ENCODE results near the gene FOXB1. TPM values are rescaled to one million over a fixed set of nuclear protein-coding genes. Genes with fewer than 3 reads are reported as not detected.
A peak's percentile ranks its signal among the peaks of the same experiment; 100 is the strongest.

The FOXB1 gene
- total RNA-seq, 2 experiments from 2014 or later: 3.7 to 5.2 TPM

GRCh38 chr15:60000824-60001609 is 3.1 kb upstream of the FOXB1 start:
- Mint-ChIP-seq H3K4me1 (peaks cover 90% of the 10 kb centered on the region), H3K27me3 (peaks cover 88% of the 10 kb centered on the region), H3K27ac (peak overlapping the region; percentile 34), H3K9me3 (no peaks in the 10 kb centered on the region), H3K4me3 (peak overlapping the region; percentile 27), H3K36me3 (ENCODE audit: low read depth) (peaks cover 38% of the 10 kb centered on the region)
- POLR2A ChIA-PET: no interaction called here
- DNase-seq: no peak
- CTCF ChIA-PET: interaction anchor here (0.9 to 1.0 kb wide), 2 partner anchors 178 to 310 kb away, joined by 3 read pairs; no protein-coding TSS in a partner anchor

GRCh38 chr15:60001610-60002527 is 2.2 kb upstream of the FOXB1 start:
- ChIA-PET POLR2A (no interaction called here), CTCF (interaction anchor here (0.8 to 1.0 kb wide), 3 partner anchors 86 to 310 kb away, joined by 3 read pairs; no protein-coding TSS in a partner anchor)
- peaks cover 42% of the 10 kb centered on the region for H3K36me3 Mint-ChIP-seq (ENCODE audit: low read depth)
- H3K27ac Mint-ChIP-seq: peak overlapping the region; percentile 12
- no peak for DNase-seq
- peak overlapping the region; percentile 27 for H3K4me3 Mint-ChIP-seq
- peaks cover 84% of the 10 kb centered on the region for H3K27me3 Mint-ChIP-seq
- no peaks in the 10 kb centered on the region for H3K9me3 Mint-ChIP-seq
- H3K4me1 Mint-ChIP-seq: peaks cover 91% of the 10 kb centered on the region

- ChIA-PET CTCF (interaction anchor here (1.5 to 2.9 kb wide), 5 partner anchors 7 to 324 kb away, joined by 4 to 42 read pairs (median 8); no protein-coding TSS in a partner anchor), POLR2A (interaction anchor here (2.1 to 3.5 kb wide), 3 partner anchors 9 to 26 kb away, joined by 8 to 19 read pairs (median 10); no protein-coding TSS in a partner anchor)
- Mint-ChIP-seq H3K4me3 (peak overlapping the region; percentile 27), H3K4me1 (peaks cover 89% of the 10 kb centered on the region), H3K27me3 (peaks cover 78% of the 10 kb centered on the region), H3K36me3 (ENCODE audit: low read depth) (peaks cover 42% of the 10 kb centered on the region), H3K9me3 (no peaks in the 10 kb centered on the region), H3K27ac (no peak overlapping the region)
- no peak for DNase-seq
Observed at GRCh38 chr15:60002528-60003218, 1.4 kb upstream of the FOXB1 start.

GRCh38 chr15:60003243-60004008 is 685 bp upstream of the FOXB1 start:
- Mint-ChIP-seq H3K9me3 (no peaks in the 10 kb centered on the region), H3K27ac (peak overlapping the region; percentile 40), H3K36me3 (ENCODE audit: low read depth) (peaks cover 42% of the 10 kb centered on the region), H3K4me1 (peaks cover 87% of the 10 kb centered on the region), H3K4me3 (peak overlapping the region; percentile 96), H3K27me3 (peaks cover 77% of the 10 kb centered on the region)
- peak; percentile 34 for DNase-seq
- ChIA-PET POLR2A (interaction anchor here (0.9 to 3.5 kb wide), 13 partner anchors 9 to 544 kb away, joined by 3 to 26 read pairs (median 5); partner anchors contain the start of gene BNIP2), CTCF (interaction anchor here (0.8 to 2.9 kb wide), 11 partner anchors 8 to 323 kb away, joined by 3 to 42 read pairs (median 6); no protein-coding TSS in a partner anchor)

GRCh38 chr15:60004846-60005351 is 788 bp downstream of the FOXB1 start:
- Mint-ChIP-seq H3K4me3 (peak overlapping the region; percentile 96), H3K36me3 (ENCODE audit: low read depth) (peaks cover 46% of the 10 kb centered on the region), H3K4me1 (peaks cover 79% of the 10 kb centered on the region), H3K27ac (peak overlapping the region; percentile 96), H3K27me3 (peaks cover 76% of the 10 kb centered on the region), H3K9me3 (no peaks in the 10 kb centered on the region)
- CTCF ChIA-PET: interaction anchor here (0.7 to 2.9 kb wide), 7 partner anchors 9 to 174 kb away, joined by 3 to 42 read pairs (median 9); no protein-coding TSS in a partner anchor
- POLR2A ChIA-PET: interaction anchor here (0.9 to 3.5 kb wide), 14 partner anchors 11 to 543 kb away, joined by 3 to 26 read pairs (median 5); partner anchors contain the start of genes ANXA2 and BNIP2
- DNase-seq: peak; percentile 53

- Mint-ChIP-seq H3K4me1 (peaks cover 74% of the 10 kb centered on the region), H3K4me3 (peak overlapping the region; percentile 96), H3K36me3 (ENCODE audit: low read depth) (peaks cover 40% of the 10 kb centered on the region), H3K27ac (peak overlapping the region; percentile 96), H3K27me3 (peaks cover 76% of the 10 kb centered on the region), H3K9me3 (no peaks in the 10 kb centered on the region)
- CTCF ChIA-PET: interaction anchor here (1.5 to 2.9 kb wide), 5 partner anchors 8 to 122 kb away, joined by 4 to 42 read pairs (median 10); no protein-coding TSS in a partner anchor
- POLR2A ChIA-PET: interaction anchor here (1.0 to 3.5 kb wide), 15 partner anchors 8 to 392 kb away, joined by 3 to 26 read pairs (median 5); partner anchors contain the start of genes ANXA2 and BNIP2
- DNase-seq: peak; percentile 48
Observed at GRCh38 chr15:60005352-60006202, 1.5 kb downstream of the FOXB1 start.

GRCh38 chr15:60006203-60006862 is 2.2 kb downstream of the FOXB1 start:
- Mint-ChIP-seq H3K9me3 (no peaks in the 10 kb centered on the region), H3K27me3 (peaks cover 76% of the 10 kb centered on the region), H3K27ac (peak overlapping the region; percentile 96), H3K36me3 (ENCODE audit: low read depth) (peaks cover 37% of the 10 kb centered on the region), H3K4me3 (peak overlapping the region; percentile 96), H3K4me1 (peaks cover 71% of the 10 kb centered on the region)
- DNase-seq: peak; percentile 91
- CTCF ChIA-PET: interaction anchor here (0.6 to 1.7 kb wide), 8 partner anchors 9 to 649 kb away, joined by 4 to 10 read pairs (median 5); no protein-coding TSS in a partner anchor
- POLR2A ChIA-PET: interaction anchor here (0.8 to 1.6 kb wide), 8 partner anchors 9 to 392 kb away, joined by 3 to 10 read pairs (median 5); partner anchors contain the start of genes ANXA2 and BNIP2

- no peaks in the 10 kb centered on the region for H3K9me3 Mint-ChIP-seq
- H3K36me3 Mint-ChIP-seq (ENCODE audit: low read depth): peaks cover 32% of the 10 kb centered on the region
- POLR2A ChIA-PET: interaction anchor here (0.8 to 1.6 kb wide), 8 partner anchors 10 to 391 kb away, joined by 3 to 10 read pairs (median 5); partner anchors contain the start of genes ANXA2 and BNIP2
- H3K4me1 Mint-ChIP-seq: peaks cover 66% of the 10 kb centered on the region
- DNase-seq: no peak
- H3K27me3 Mint-ChIP-seq: peaks cover 76% of the 10 kb centered on the region
- CTCF ChIA-PET: interaction anchor here (0.6 to 1.7 kb wide), 8 partner anchors 9 to 649 kb away, joined by 4 to 10 read pairs (median 5); no protein-coding TSS in a partner anchor
- H3K4me3 Mint-ChIP-seq: peak overlapping the region; percentile 96
- H3K27ac Mint-ChIP-seq: peak overlapping the region; percentile 96
Observed at GRCh38 chr15:60006873-60007272, 2.8 kb downstream of the FOXB1 start.

GRCh38 chr15:60009124-60009960 is 5.2 kb downstream of the FOXB1 start:
- H3K27me3 Mint-ChIP-seq: peaks cover 74% of the 10 kb centered on the region
- no peak for DNase-seq
- H3K4me3 Mint-ChIP-seq: no peak overlapping the region
- CTCF ChIA-PET: interaction anchor here (1.0 kb wide), 1 partner anchor 25 kb away, joined by 3 read pairs; no protein-coding TSS in a partner anchor
- POLR2A ChIA-PET: no interaction called here
- peaks cover 45% of the 10 kb centered on the region for H3K4me1 Mint-ChIP-seq
- H3K36me3 Mint-ChIP-seq (ENCODE audit: low read depth): peaks cover 22% of the 10 kb centered on the region
- no peaks in the 10 kb centered on the region for H3K9me3 Mint-ChIP-seq
- no peak overlapping the region for H3K27ac Mint-ChIP-seq
